SK-N-SH (cell line): ENCODE data around the gene CELF2.

Experiments used
- EP300 ChIP-seq, 2 experiments: IDR thresholded peaks; 2 replicates each; pipeline versions ENCODE4 v1.4.0 to v1.6.1; 2012; ENCODE audit warnings: borderline replicate concordance in 1 of 2, low read depth in 1 of 2, low read length in 1 of 2
- FOXJ3 ChIP-seq: sonication (generic); formaldehyde crosslinking; IDR thresholded peaks from 2 replicates; pipeline ENCODE4 v1.5.1; 2020; ENCODE audit warnings: mild to moderate bottlenecking, missing genetic modification reagents
- MEF2A ChIP-seq: IDR thresholded peaks from 2 replicates; pipeline ENCODE4 v1.4.0; 2012; ENCODE audit warnings: low read depth, borderline replicate concordance
- NRF1 ChIP-seq: IDR thresholded peaks from 2 replicates; pipeline ENCODE4 v1.6.1; 2012; ENCODE audit warnings: low read depth, mild to moderate bottlenecking, low read length
- POLR2AphosphoS5 ChIP-seq: IDR thresholded peaks from 2 replicates; pipeline ENCODE4 v1.6.1; 2012; ENCODE audit warnings: low read depth, low read length
- TF ChIP-seq, protein P1 (sequence below): fragments of 200-600 bp; sonication (generic); IDR thresholded peaks from 2 replicates; pipeline ENCODE4 v1.6.1; 2017; ENCODE audit warnings: antibody characterized with exemption, mild to moderate bottlenecking, moderate library complexity
- TF ChIP-seq, protein P2 (sequence below): IDR thresholded peaks from 2 replicates; pipeline ENCODE4 v1.6.1; 2012; ENCODE audit warnings: mild to moderate bottlenecking, low read depth, low read length, moderate library complexity
- TF ChIP-seq, protein P3 (sequence below): IDR thresholded peaks from 2 replicates; pipeline ENCODE4; 2012

DNA sequence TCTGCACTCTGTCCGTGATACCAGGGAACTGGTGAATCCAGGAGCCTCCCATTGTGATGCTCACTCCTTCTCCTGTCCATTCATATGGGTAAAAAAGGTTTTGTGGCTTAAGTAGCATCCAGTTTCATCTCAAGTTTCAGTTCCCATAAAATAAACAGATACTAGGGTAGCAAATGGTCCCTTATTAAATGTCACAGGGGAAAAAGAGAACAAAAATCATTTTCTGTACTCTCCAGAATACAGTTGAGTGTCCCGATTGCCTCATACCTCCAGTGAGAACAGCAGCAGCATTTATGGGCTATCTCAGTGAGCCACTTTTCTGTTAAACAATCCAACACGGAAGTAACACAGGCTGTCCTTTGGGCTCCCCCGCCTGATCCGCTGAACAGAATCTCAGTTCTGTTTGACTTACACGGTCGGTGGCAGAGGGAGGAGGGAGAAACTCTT, 179.6 kb downstream of the CELF2 start:
- TF ChIP-seq FOXJ3 (CRISPR knock-in tag) (no peak), POLR2AphosphoS5 (no peak), MEF2A (no peak), EP300 (IDR thresholded peaks at IDR 0.05; ENCODE audit: borderline replicate concordance in 1 of 2, low read depth in 1 of 2, low read length in 1 of 2) (no peak), NRF1 (no peak)
- TF ChIP-seq, protein P1, sequence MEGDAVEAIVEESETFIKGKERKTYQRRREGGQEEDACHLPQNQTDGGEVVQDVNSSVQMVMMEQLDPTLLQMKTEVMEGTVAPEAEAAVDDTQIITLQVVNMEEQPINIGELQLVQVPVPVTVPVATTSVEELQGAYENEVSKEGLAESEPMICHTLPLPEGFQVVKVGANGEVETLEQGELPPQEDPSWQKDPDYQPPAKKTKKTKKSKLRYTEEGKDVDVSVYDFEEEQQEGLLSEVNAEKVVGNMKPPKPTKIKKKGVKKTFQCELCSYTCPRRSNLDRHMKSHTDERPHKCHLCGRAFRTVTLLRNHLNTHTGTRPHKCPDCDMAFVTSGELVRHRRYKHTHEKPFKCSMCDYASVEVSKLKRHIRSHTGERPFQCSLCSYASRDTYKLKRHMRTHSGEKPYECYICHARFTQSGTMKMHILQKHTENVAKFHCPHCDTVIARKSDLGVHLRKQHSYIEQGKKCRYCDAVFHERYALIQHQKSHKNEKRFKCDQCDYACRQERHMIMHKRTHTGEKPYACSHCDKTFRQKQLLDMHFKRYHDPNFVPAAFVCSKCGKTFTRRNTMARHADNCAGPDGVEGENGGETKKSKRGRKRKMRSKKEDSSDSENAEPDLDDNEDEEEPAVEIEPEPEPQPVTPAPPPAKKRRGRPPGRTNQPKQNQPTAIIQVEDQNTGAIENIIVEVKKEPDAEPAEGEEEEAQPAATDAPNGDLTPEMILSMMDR = no peak
- TF ChIP-seq, protein P2, sequence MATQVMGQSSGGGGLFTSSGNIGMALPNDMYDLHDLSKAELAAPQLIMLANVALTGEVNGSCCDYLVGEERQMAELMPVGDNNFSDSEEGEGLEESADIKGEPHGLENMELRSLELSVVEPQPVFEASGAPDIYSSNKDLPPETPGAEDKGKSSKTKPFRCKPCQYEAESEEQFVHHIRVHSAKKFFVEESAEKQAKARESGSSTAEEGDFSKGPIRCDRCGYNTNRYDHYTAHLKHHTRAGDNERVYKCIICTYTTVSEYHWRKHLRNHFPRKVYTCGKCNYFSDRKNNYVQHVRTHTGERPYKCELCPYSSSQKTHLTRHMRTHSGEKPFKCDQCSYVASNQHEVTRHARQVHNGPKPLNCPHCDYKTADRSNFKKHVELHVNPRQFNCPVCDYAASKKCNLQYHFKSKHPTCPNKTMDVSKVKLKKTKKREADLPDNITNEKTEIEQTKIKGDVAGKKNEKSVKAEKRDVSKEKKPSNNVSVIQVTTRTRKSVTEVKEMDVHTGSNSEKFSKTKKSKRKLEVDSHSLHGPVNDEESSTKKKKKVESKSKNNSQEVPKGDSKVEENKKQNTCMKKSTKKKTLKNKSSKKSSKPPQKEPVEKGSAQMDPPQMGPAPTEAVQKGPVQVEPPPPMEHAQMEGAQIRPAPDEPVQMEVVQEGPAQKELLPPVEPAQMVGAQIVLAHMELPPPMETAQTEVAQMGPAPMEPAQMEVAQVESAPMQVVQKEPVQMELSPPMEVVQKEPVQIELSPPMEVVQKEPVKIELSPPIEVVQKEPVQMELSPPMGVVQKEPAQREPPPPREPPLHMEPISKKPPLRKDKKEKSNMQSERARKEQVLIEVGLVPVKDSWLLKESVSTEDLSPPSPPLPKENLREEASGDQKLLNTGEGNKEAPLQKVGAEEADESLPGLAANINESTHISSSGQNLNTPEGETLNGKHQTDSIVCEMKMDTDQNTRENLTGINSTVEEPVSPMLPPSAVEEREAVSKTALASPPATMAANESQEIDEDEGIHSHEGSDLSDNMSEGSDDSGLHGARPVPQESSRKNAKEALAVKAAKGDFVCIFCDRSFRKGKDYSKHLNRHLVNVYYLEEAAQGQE = no peak
- TF ChIP-seq, protein P3, sequence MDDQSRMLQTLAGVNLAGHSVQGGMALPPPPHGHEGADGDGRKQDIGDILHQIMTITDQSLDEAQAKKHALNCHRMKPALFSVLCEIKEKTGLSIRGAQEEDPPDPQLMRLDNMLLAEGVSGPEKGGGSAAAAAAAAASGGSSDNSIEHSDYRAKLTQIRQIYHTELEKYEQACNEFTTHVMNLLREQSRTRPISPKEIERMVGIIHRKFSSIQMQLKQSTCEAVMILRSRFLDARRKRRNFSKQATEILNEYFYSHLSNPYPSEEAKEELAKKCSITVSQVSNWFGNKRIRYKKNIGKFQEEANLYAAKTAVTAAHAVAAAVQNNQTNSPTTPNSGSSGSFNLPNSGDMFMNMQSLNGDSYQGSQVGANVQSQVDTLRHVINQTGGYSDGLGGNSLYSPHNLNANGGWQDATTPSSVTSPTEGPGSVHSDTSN = no peak
